ENCODE results near the gene KLHDC2.
"Not testable (repeated sequence)": the region's sequence is repeated elsewhere in the genome, so short reads cannot be mapped to it uniquely, and the experiment has no call there.

The KLHDC2 gene

GRCh38 chr14:49767571-49768300, at the start of gene KLHDC2:
Gene KLHDC2 (plus strand): TSS chr14:49768153. CDS start chr14:49768469, 316 bp downstream.
- DNase-seq (ENCODE audit: extremely low read depth, low read depth): no peak
- TF ChIP-seq CTCF (IDR thresholded peaks at IDR 0.05; ENCODE audit: low read depth, low read length, missing control alignments): peak; percentile 12
- peak within 1 kb of the TSS; percentile 90 for H3K4me3 ChIP-seq (replicated peaks; ENCODE audit: low read depth, low read length)

GRCh38 chr14:49720744-49721143, 47.2 kb upstream of the KLHDC2 start:
- DNase-seq (ENCODE audit: extremely low read depth, low read depth): no peak
- H3K4me3 ChIP-seq (replicated peaks; ENCODE audit: low read depth, low read length): no peak overlapping the region
- no peak for TF ChIP-seq CTCF (IDR thresholded peaks at IDR 0.05; ENCODE audit: low read depth, low read length, missing control alignments)

GRCh38 chr14:49721733-49722435, 46.1 kb upstream of the KLHDC2 start:
- not testable (repeated sequence) for H3K4me3 ChIP-seq (replicated peaks; ENCODE audit: low read depth, low read length)

GRCh38 chr14:49727171-49727570, 40.8 kb upstream of the KLHDC2 start:
- no peak for TF ChIP-seq CTCF (IDR thresholded peaks at IDR 0.05; ENCODE audit: low read depth, low read length, missing control alignments)
- no peak overlapping the region for H3K4me3 ChIP-seq (replicated peaks; ENCODE audit: low read depth, low read length)
- DNase-seq (ENCODE audit: extremely low read depth, low read depth): no peak

More at GRCh38 chr14:49721733-49722435, 46.1 kb upstream of the KLHDC2 start:
- not testable (repeated sequence) for DNase-seq (ENCODE audit: extremely low read depth, low read depth)

- no peak for DNase-seq (ENCODE audit: extremely low read depth, low read depth)
- no peak overlapping the region for H3K4me3 ChIP-seq (replicated peaks; ENCODE audit: low read depth, low read length)
- no peak for TF ChIP-seq CTCF (IDR thresholded peaks at IDR 0.05; ENCODE audit: low read depth, low read length, missing control alignments)
Observed at GRCh38 chr14:49732896-49733295, 35.1 kb upstream of the KLHDC2 start.

GRCh38 chr14:49733836-49734235, 34.1 kb upstream of the KLHDC2 start:
- no peak overlapping the region for H3K4me3 ChIP-seq (replicated peaks; ENCODE audit: low read depth, low read length)
- no peak for TF ChIP-seq CTCF (IDR thresholded peaks at IDR 0.05; ENCODE audit: low read depth, low read length, missing control alignments)
- no peak for DNase-seq (ENCODE audit: extremely low read depth, low read depth)

GRCh38 chr14:49735669-49736068, 32.3 kb upstream of the KLHDC2 start:
- not testable (repeated sequence) for DNase-seq (ENCODE audit: extremely low read depth, low read depth)

More at GRCh38 chr14:49735669-49736068, 32.3 kb upstream of the KLHDC2 start:
- not testable (repeated sequence) for H3K4me3 ChIP-seq (replicated peaks; ENCODE audit: low read depth, low read length)
